Activated naive CD4-positive, alpha-beta T cell treated with anti-CD3 and anti-CD28 coated beads, Interleukin-2, amount 50 U/mL, for 72 hours (primary cell): ENCODE results near the gene HABP4. TPM values are rescaled to one million over a fixed set of nuclear protein-coding genes. Genes with fewer than 3 reads are reported as not detected.

ENCODE experiments used
- ATAC-seq, 2 donors: fragments of 150-1000 bp; cut with Tn5 transposase; 2 replicates each; pipeline ENCODE4 v1.10.0; 2021; ENCODE audit warnings: mild to moderate bottlenecking in 2 of 2, moderate library complexity in 2 of 2
- DNase-seq, 2 donors: peaks; one replicate each; pipeline ENCODE4 v3.0.0; 2021 to 2022; ENCODE audit warnings: low spot score in 2 of 2
- H3K27ac Mint-ChIP-seq, 2 donors: one replicate each; pipeline ENCODE4 v1.8.0; 2022; ENCODE audit warnings: mild to moderate bottlenecking in 2 of 2, mixed read lengths in 2 of 2
- H3K36me3 Mint-ChIP-seq, 2 donors: one replicate each; pipeline ENCODE4 v1.8.0; 2022; ENCODE audit warnings: mixed read lengths in 2 of 2
- H3K9me3 Mint-ChIP-seq, 2 donors: one replicate each; pipeline ENCODE4 v1.8.0; 2022; ENCODE audit warnings: mixed read lengths in 2 of 2
- total RNA-seq, 2 donors: library from RNA; stranded (reverse); gene quantifications; one replicate each; pipeline ENCODE4 v1.2.3, GENCODE V29; 2022

Gene HABP4
- total RNA-seq, result 10 to 100 TPM in 1 of 2 donors, 1 to 10 TPM in 1; 6.4 to 15.7 TPM

GRCh38 chr9:96449845-96450612 lies at the start of gene HABP4:
TSS of gene HABP4 (plus strand) at chr9:96450169. CDS start at chr9:96450280, 111 bp downstream.
- peak; percentile 96 for DNase-seq
- peak within 1 kb of the TSS; percentile 48 to 53 for H3K27ac Mint-ChIP-seq
- ATAC-seq, result peak; percentile 94 to 97
- H3K9me3 Mint-ChIP-seq, result no peaks in the 10 kb centered on the region
- H3K36me3 Mint-ChIP-seq, result no peaks in the 10 kb centered on the region

GRCh38 chr9:96408409-96409280 lies 41.3 kb upstream of the HABP4 start:
- Mint-ChIP-seq H3K9me3 (no peaks in the 10 kb centered on the region), H3K27ac (peak overlapping the region in 1 of 2 donors; percentile 29), H3K36me3 (peaks cover 12 to 23% of the 10 kb centered on the region in 2 donors)
- DNase-seq, result no peak
- ATAC-seq, result peak; percentile 34 to 56

GRCh38 chr9:96411129-96411838 lies 38.7 kb upstream of the HABP4 start:
- DNase-seq, result no peak
- H3K9me3 Mint-ChIP-seq, result no peaks in the 10 kb centered on the region
- peaks cover 12 to 23% of the 10 kb centered on the region in 2 donors for H3K36me3 Mint-ChIP-seq
- no peak overlapping the region for H3K27ac Mint-ChIP-seq
- ATAC-seq, result no peak

GRCh38 chr9:96412174-96412913 lies 37.6 kb upstream of the HABP4 start:
- no peak overlapping the region for H3K27ac Mint-ChIP-seq
- H3K9me3 Mint-ChIP-seq, result no peaks in the 10 kb centered on the region
- DNase-seq (no peak), ATAC-seq (no peak)
- H3K36me3 Mint-ChIP-seq, result peaks cover 16 to 25% of the 10 kb centered on the region in 2 donors

- peaks cover 18 to 22% of the 10 kb centered on the region in 2 donors for H3K36me3 Mint-ChIP-seq
- DNase-seq, result no peak
- H3K9me3 Mint-ChIP-seq, result no peaks in the 10 kb centered on the region
- ATAC-seq, result no peak
- no peak overlapping the region for H3K27ac Mint-ChIP-seq
Observed at GRCh38 chr9:96413302-96414221, 36.4 kb upstream of the HABP4 start.

- H3K9me3 Mint-ChIP-seq, result no peaks in the 10 kb centered on the region
- ATAC-seq, result peak; percentile 11 to 23
- peak; percentile 81 to 86 for DNase-seq
- peak overlapping the region; percentile 77 to 88 for H3K27ac Mint-ChIP-seq
- H3K36me3 Mint-ChIP-seq, result peaks cover 9 to 12% of the 10 kb centered on the region in 2 donors
Observed at GRCh38 chr9:96417051-96417586, 32.9 kb upstream of the HABP4 start.

- no peak for ATAC-seq
- peak overlapping the region; percentile 94 to 95 for H3K27ac Mint-ChIP-seq
- DNase-seq, result no peak
- no peaks in the 10 kb centered on the region for H3K9me3 Mint-ChIP-seq
- peaks cover 6 to 12% of the 10 kb centered on the region in 2 donors for H3K36me3 Mint-ChIP-seq
Observed at GRCh38 chr9:96417661-96418082, 32.3 kb upstream of the HABP4 start.

- peak within 1 kb of the TSS; percentile 94 to 95 for H3K27ac Mint-ChIP-seq
- DNase-seq, result peak; percentile 91 to 98
Observed at GRCh38 chr9:96418083-96418919, 31.7 kb upstream of the HABP4 start, which contains the start of gene ZNF367. TSS of gene ZNF367 (minus strand) at chr9:96418370. CDS start at chr9:96418032, 338 bp downstream.

GRCh38 chr9:96418920-96419690 lies 30.9 kb upstream of the HABP4 start:
- no peaks in the 10 kb centered on the region for H3K9me3 Mint-ChIP-seq
- H3K27ac Mint-ChIP-seq, result peak overlapping the region; percentile 84 to 94
- ATAC-seq, result peak; percentile 40 to 43
- peak in 1 of 2 donors; percentile 63 for DNase-seq
- peaks cover 6 to 12% of the 10 kb centered on the region in 2 donors for H3K36me3 Mint-ChIP-seq

More at GRCh38 chr9:96418083-96418919, 31.7 kb upstream of the HABP4 start, which contains the start of gene ZNF367:
- ATAC-seq, result peak; percentile 80 to 85
- H3K9me3 Mint-ChIP-seq, result no peaks in the 10 kb centered on the region
- H3K36me3 Mint-ChIP-seq, result peaks cover 6 to 12% of the 10 kb centered on the region in 2 donors

- no peak for ATAC-seq
Observed at GRCh38 chr9:96419691-96419969, 30.3 kb upstream of the HABP4 start.

GRCh38 chr9:96420468-96421219 lies 29.3 kb upstream of the HABP4 start:
- H3K27ac Mint-ChIP-seq, result peak overlapping the region; percentile 22 to 94
- H3K9me3 Mint-ChIP-seq, result no peaks in the 10 kb centered on the region
- ATAC-seq, result peak in 1 of 2 donors; percentile 10
- peak in 1 of 2 donors; percentile 18 for DNase-seq
- H3K36me3 Mint-ChIP-seq, result peaks cover 6 to 12% of the 10 kb centered on the region in 2 donors

More at GRCh38 chr9:96419691-96419969, 30.3 kb upstream of the HABP4 start:
- peak overlapping the region; percentile 84 to 94 for H3K27ac Mint-ChIP-seq
- H3K36me3 Mint-ChIP-seq, result peaks cover 6 to 12% of the 10 kb centered on the region in 2 donors
- no peak for DNase-seq
- no peaks in the 10 kb centered on the region for H3K9me3 Mint-ChIP-seq

- H3K27ac Mint-ChIP-seq, result no peak overlapping the region
- ATAC-seq (no peak), DNase-seq (no peak)
- H3K9me3 Mint-ChIP-seq, result no peaks in the 10 kb centered on the region
- H3K36me3 Mint-ChIP-seq, result no peaks in the 10 kb centered on the region
Observed at GRCh38 chr9:96423322-96423984, 26.5 kb upstream of the HABP4 start.
